Activated CD4-positive, alpha-beta T cell treated with anti-CD3 and anti-CD28 coated beads for 1 hour (primary cell): Measurements from ENCODE around the gene MREG.
"Not testable (repeated sequence)": the region's sequence is repeated elsewhere in the genome, so short reads cannot be mapped to it uniquely, and the experiment has no call there.

Experiments used
- DNase-seq: peaks from one replicate; pipeline ENCODE4 v3.0.0-alpha.2; 2020

Gene MREG

GRCh38 chr2:215952860-215953637 lies 60.3 kb downstream of the MREG start:
- no peak for DNase-seq

GRCh38 chr2:215951558-215951957 lies 61.8 kb downstream of the MREG start:
- DNase-seq: no peak

GRCh38 chr2:215949991-215950404 lies 63.4 kb downstream of the MREG start:
- no peak for DNase-seq

- DNase-seq: no peak
Measured at GRCh38 chr2:215948051-215948450, 65.3 kb downstream of the MREG start.

- DNase-seq: no peak
Measured at GRCh38 chr2:215946586-215946985, 66.8 kb downstream of the MREG start.

GRCh38 chr2:215942194-215942593 lies 71.2 kb downstream of the MREG start:
- DNase-seq: no peak

GRCh38 chr2:215941726-215942125 lies 71.6 kb downstream of the MREG start:
- no peak for DNase-seq

GRCh38 chr2:215940645-215941184 lies 72.6 kb downstream of the MREG start:
- DNase-seq: no peak

- DNase-seq: no peak
Measured at GRCh38 chr2:215937190-215937589, 76.2 kb downstream of the MREG start.

- DNase-seq: no peak
Measured at GRCh38 chr2:215933151-215933550, 80.2 kb downstream of the MREG start.

- DNase-seq: peak; percentile 15
Measured at GRCh38 chr2:215931256-215931903, 82.0 kb downstream of the MREG start.

- DNase-seq: no peak
Measured at GRCh38 chr2:215930505-215931253, 82.7 kb downstream of the MREG start.

GRCh38 chr2:215929602-215930335 lies 83.6 kb downstream of the MREG start:
- no peak for DNase-seq

- no peak for DNase-seq
Measured at GRCh38 chr2:215928086-215928485, 85.3 kb downstream of the MREG start.

GRCh38 chr2:215926992-215927391 lies 86.4 kb downstream of the MREG start:
- not testable (repeated sequence) for DNase-seq

- DNase-seq: no peak
Measured at GRCh38 chr2:215921895-215922294, 91.5 kb downstream of the MREG start.

- DNase-seq: no peak
Measured at GRCh38 chr2:215920244-215921100, 92.9 kb downstream of the MREG start.

GRCh38 chr2:215919624-215920243 lies 93.6 kb downstream of the MREG start:
- no peak for DNase-seq

GRCh38 chr2:215918901-215919599 lies 94.3 kb downstream of the MREG start:
- no peak for DNase-seq

- DNase-seq: no peak
Measured at GRCh38 chr2:215917953-215918620, 95.3 kb downstream of the MREG start.
